MG63 (cell line): Measurements from ENCODE around the gene ATRN. TPM values are rescaled to one million over a fixed set of nuclear protein-coding genes. Genes with fewer than 3 reads are reported as not detected.

Experiments
- DNase-seq: peaks from one replicate; pipeline ENCODE4 v3.0.0-alpha.2; 2020
- H3K27me3 ChIP-seq: fragments of 250-450 bp; sonication (Bioruptor Pico); 2 replicates; pipeline ENCODE4 v1.5.1; 2020; ENCODE audit warnings: mild to moderate bottlenecking, moderate library complexity
- H3K36me3 ChIP-seq: fragments of 250-450 bp; sonication (Bioruptor Pico); 2 replicates; pipeline ENCODE4 v1.5.1; 2020; ENCODE audit warnings: mild to moderate bottlenecking, moderate library complexity
- H3K4me3 ChIP-seq: fragments of 250-450 bp; sonication (Bioruptor Pico); 2 replicates; pipeline ENCODE4 v1.5.1; 2020; ENCODE audit warnings: mild to moderate bottlenecking, moderate library complexity
- H3K9me3 ChIP-seq: fragments of 250-450 bp; sonication (Bioruptor Pico); 2 replicates; pipeline ENCODE4 v1.5.1; 2020; ENCODE audit warnings: mild to moderate bottlenecking, moderate library complexity
- total RNA-seq: library from RNA; depleted of rRNA; stranded (reverse); fragments of >200 nt; shearing (Covaris generic); gene quantifications from 2 replicates; pipeline ENCODE4 v1.2.3, GENCODE V29; 2014; ENCODE audit warnings: low replicate concordance

Gene ATRN
- total RNA-seq, 1 experiment from 2014 or later, result 7.1 TPM

DNA sequence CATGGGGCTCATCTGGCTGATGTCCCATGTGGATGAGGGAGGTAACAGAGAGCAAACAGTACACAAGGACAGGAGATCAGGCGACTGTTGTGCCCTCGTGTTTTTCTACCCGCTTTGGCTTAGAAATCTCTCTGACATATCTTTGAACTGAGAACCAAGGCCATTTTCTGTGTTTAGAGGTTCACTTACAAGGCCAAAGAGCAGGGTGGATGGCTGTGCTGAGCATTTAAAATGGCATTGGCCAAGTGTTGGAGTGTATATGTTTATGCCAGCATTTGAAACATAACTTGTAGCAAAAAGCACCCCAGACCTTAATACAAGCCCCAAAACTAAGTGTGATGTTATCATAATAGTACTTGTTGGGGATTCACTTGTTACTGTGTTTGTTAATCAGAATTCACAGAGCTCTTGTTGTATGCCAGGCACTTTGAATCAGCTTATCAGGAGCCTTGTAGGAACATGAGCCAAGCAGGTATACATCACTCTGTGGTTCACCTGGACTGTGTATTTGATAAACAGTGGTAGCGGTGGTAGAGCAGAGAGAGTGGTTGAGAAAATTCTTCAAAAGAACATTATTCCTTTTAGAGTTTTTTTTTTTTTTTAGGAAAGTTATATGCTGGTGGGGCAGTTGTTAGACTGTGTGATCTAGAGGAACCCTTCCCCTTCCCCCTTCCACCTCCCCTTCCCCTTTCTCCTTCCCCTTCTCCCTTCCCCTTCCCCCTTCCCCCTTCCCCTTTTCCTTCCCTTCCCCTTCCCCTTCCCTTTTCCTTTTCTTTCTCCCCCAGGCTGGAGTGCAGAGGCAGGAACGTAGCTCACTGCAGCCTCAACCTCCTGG, 71.3 kb downstream of the ATRN start:
- DNase-seq, result no peak
- Histone ChIP-seq H3K9me3 (no peaks in the 10 kb centered on the region), H3K27me3 (no peaks in the 10 kb centered on the region), H3K4me3 (no peak overlapping the region), H3K36me3 (no peaks in the 10 kb centered on the region)

DNA sequence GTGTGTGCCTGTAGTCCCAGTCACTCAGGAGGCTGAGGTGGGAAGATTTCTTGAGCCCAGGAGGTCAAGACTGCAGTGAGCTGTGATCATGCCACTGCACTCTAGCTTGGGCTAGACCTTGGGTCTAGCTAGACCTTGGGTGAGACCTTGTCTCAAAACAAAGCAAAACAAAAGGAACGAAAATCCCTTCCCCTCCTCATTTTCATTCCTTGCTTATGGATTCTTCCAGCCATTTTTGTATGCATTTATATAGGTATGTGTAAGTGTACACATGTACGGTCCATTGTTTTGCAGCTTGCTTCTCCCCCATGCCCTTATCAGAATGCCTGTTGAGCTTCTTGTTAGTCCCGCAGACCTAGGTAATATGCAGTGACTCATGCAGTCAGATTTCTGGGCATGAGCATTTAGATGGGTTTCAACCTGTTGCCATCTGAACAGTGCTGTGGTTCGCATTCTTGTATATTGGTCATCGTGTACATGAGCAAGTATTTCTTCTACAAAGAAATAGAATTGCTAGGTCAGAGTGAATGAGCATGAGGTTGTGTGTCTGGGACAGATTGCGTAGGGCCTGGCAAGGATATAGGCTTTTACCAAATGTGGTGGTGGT, 73.2 kb downstream of the ATRN start:
- DNase-seq, result no peak
- Histone ChIP-seq H3K27me3 (no peaks in the 10 kb centered on the region), H3K9me3 (no peaks in the 10 kb centered on the region), H3K36me3 (no peaks in the 10 kb centered on the region), H3K4me3 (no peak overlapping the region)

DNA sequence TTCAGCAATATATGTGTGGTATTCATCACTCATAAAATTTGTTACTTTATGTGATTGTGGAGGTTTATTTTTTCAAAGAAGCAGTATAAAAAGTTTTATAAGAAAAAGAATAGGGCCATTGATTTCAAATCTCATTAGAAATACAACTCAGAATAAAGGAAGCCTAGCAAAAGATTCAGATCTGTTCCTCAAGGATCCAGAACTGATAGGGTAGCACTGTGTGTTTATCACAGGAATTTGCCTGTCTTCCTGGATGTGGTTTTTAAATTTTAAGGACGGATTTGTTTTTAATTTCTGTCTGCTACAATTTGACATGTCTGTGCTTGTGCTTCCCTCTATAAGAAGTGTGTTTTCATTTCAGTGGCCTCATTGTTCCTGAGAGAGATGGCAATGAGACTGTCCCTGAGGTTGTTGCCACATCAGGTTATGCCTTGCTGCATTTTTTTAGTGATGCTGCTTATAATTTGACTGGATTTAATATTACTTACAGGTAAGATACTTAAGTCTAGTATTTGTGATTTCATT, 74.6 kb downstream of the ATRN start:
- Histone ChIP-seq H3K9me3 (no peaks in the 10 kb centered on the region), H3K27me3 (no peaks in the 10 kb centered on the region), H3K4me3 (no peak overlapping the region), H3K36me3 (no peaks in the 10 kb centered on the region)
- no peak for DNase-seq

DNA sequence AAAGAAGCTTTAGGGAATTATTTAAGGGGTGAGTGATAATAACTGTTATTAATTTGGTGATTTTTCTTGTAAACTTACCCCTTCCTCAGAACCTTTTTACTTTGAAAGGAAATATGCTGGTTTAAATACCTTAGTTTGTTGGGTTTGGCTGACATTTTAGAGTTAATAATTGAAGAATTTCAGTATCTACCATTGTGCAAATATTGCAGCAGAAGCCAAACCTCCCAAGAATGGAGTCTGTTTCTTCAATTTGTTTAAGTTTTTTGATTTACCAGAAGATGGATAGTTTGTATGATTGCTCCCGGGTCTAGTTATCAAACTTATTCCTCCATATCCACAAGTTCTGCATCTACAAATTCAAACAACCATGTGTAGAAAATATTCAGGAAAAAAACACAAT, 77.1 kb downstream of the ATRN start:
- DNase-seq, result no peak
- Histone ChIP-seq H3K4me3 (no peak overlapping the region), H3K9me3 (no peaks in the 10 kb centered on the region), H3K36me3 (no peaks in the 10 kb centered on the region), H3K27me3 (no peaks in the 10 kb centered on the region)

DNA sequence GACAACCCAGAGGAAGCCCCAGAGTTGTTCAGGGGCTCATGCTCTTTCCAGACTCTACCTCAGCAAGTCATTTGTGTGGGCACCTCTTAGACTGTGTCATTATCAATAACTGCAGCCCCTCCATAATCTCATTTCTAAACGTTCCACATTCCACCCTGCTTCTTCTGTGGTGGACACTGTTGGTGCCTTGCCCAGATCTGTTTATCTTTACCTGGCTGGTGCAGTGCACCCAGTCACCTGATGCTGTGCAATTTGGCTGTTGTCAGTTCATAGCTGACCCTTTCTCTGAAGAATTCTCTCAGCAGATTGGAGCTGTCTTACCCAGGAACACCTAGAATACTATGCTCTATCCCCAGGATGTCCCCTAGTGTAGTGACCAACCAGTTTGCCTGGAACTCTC, 80.0 kb downstream of the ATRN start:
- no peaks in the 10 kb centered on the region for H3K9me3 ChIP-seq
- H3K4me3 ChIP-seq, result no peak overlapping the region
- H3K36me3 ChIP-seq, result no peaks in the 10 kb centered on the region
- no peaks in the 10 kb centered on the region for H3K27me3 ChIP-seq
- DNase-seq, result no peak

DNA sequence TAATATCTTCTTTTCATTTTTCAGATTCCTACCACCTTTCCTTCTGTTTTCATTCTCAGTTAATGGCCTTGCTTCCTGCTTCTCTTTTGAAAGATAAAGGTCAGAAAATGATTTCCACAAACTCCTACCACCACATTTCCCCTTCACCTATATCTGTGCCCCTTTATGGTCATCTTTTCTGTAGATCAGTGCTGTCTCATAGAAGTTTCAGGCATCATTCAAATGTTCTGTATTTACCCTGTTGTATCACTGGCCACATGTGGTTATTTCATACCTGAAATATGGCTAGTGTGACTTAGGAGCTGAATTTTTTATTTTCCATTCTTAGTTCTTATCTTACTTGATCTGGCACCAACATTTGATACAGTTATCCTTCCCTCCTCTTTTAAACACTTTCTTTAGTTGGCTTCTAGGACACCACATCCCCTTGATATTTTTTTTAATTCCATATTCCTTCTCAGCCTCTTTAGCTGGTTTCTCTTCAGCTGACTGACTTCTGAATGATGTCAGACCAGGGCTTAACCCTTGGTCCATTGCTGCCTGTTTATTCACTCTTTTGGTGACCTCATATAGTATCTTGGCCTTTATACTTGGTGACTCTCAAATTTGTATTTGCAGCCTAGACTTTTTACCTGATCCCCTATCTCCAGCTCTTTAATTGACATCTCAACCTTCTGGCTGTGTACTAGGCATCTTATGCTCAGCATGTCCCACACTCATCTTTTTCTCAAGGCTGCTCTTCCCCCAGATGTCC, 81.0 kb downstream of the ATRN start:
- Histone ChIP-seq H3K36me3 (no peaks in the 10 kb centered on the region), H3K27me3 (no peaks in the 10 kb centered on the region), H3K4me3 (no peak overlapping the region), H3K9me3 (no peaks in the 10 kb centered on the region)
- DNase-seq, result no peak

DNA sequence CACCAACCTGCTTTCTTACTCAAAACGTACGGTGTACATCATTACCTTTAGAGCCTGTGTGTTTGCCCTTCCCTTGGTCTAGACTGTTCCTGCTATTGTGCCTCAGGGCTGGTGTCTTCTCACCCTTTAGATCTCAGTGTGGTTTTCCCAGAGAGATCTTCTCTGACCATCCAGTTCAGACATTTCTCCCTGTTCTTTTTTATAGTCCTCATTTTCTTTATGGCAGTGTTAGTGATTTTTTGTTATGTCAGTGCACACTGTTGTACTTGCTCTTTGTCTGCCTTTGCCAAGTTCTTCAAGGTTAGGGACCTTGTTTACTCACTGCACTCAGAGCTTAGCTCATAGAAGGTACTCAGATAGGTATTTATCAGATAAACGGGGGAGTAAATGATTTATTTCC, 82.8 kb downstream of the ATRN start:
- no peaks in the 10 kb centered on the region for H3K9me3 ChIP-seq
- no peak for DNase-seq
- H3K4me3 ChIP-seq, result no peak overlapping the region
- H3K36me3 ChIP-seq, result no peaks in the 10 kb centered on the region
- no peaks in the 10 kb centered on the region for H3K27me3 ChIP-seq

DNA sequence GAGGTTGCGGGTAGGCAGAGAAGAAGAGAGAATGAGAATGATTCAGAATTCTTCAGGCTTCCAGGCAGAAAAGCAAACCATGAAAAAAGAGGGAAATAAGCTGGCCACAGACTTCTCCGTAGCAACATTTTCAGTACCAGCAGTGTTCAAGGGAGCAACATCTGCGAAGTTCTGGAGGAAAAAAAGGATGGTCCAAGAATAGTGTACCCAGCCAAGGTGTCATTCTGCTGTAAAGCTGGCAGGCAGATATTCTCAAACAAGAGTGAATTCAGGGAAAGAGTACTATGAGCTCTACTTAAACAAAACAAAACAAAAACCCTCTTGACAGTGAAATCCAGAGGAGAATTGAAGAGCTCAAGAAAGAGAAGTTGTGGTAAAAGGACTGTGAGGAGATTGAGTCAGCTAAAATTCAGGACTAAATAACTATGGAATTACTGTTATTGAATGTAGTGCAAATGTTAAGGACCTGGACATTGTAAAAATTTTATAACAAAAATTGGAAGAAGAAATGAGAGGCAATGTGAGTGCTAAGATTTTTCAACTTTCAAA, 86.5 kb downstream of the ATRN start:
- H3K4me3 ChIP-seq, result no peak overlapping the region
- H3K36me3 ChIP-seq, result no peaks in the 10 kb centered on the region
- no peaks in the 10 kb centered on the region for H3K9me3 ChIP-seq
- no peaks in the 10 kb centered on the region for H3K27me3 ChIP-seq
- DNase-seq, result no peak

DNA sequence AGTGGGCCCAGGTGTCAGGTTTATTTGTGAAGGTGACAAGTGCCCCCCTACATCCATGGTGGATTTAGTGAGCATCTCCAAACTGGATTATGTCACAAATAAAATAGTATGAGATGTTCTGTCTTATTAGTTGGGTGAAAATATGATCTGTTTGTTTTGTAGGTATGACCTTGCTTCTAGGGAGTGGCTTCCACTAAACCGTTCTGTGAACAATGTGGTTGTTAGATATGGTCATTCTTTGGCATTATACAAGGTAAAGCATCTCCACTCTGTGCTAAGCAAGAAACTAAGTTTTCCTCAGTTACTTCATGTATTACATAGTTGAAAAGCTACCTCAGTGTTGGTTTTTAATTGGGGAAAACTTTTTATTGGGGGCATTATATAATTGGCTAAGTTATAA, 88.4 kb downstream of the ATRN start:
- H3K4me3 ChIP-seq, result no peak overlapping the region
- H3K27me3 ChIP-seq, result no peaks in the 10 kb centered on the region
- no peaks in the 10 kb centered on the region for H3K9me3 ChIP-seq
- no peaks in the 10 kb centered on the region for H3K36me3 ChIP-seq
- no peak for DNase-seq

DNA sequence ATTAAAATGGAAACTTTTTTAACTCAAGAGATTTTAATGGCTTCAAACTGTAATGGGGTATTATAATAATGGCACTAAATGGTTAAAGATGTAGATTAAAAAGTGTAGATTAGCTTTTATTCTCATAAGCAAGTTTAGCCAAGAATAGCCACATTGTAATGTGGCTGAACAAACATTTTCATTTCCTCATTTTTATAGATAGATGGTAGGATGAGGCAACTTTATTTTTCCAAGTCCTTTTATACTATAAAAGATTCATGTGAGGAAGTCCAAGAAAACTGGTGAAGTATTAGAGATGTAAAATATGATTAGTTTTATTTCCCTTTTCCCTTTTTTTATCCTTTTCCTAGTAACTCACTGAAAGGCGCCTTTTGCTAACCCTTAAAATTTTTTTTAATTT, 88.8 kb downstream of the ATRN start:
- H3K27me3 ChIP-seq, result no peaks in the 10 kb centered on the region
- DNase-seq, result no peak
- H3K9me3 ChIP-seq, result no peaks in the 10 kb centered on the region
- H3K36me3 ChIP-seq, result no peaks in the 10 kb centered on the region
- H3K4me3 ChIP-seq, result no peak overlapping the region

DNA sequence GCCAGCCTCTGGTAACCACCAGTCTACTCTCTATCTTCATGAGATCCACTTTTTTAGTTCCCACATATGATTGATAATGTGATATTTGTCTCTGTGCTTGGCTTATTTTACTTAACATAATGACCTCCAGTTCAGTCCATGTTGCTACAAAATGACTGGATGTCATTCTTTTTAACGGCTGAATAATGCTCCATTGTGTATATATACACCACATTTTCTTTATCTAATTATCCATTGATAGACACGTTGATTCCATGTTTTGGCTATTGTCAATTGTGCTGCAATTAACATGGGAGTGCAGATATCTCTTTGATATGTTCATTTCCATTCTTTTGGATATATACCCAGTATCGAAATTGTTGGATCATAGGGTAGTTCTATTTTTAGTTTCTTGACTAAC, 89.3 kb downstream of the ATRN start:
- Histone ChIP-seq H3K27me3 (no peaks in the 10 kb centered on the region), H3K9me3 (no peaks in the 10 kb centered on the region), H3K36me3 (no peaks in the 10 kb centered on the region), H3K4me3 (no peak overlapping the region)
- no peak for DNase-seq

DNA sequence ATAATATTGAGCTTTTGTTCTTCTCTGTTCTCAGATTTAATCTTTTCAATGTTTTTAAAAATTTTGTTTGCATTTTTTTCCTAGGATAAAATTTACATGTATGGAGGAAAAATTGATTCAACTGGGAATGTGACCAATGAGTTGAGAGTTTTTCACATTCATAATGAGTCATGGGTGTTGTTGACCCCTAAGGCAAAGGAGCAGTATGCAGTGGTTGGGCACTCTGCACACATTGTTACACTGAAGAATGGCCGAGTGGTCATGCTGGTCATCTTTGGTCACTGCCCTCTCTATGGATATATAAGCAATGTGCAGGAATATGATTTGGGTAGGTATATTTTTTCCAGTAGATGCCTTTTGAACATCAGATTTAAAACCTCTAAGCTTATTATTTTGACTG, 89.8 kb downstream of the ATRN start:
- Histone ChIP-seq H3K27me3 (no peaks in the 10 kb centered on the region), H3K9me3 (no peaks in the 10 kb centered on the region), H3K36me3 (no peaks in the 10 kb centered on the region), H3K4me3 (no peak overlapping the region)
- no peak for DNase-seq

DNA sequence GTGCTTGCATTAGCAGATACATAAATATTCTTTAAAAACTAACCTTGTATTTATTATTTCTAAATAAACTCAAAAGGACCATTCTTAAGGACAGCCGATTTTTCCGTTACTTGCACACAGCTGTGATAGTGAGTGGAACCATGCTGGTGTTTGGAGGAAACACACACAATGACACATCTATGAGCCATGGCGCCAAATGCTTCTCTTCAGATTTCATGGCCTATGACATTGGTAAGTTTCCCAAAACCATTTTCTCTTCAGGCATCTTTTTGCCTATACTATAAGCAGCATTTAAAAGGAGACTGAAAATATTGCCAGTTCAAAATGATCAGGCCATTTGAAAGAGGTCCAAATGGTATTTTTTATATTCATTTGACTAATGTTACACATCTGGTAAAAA, 92.3 kb downstream of the ATRN start:
- DNase-seq, result no peak
- Histone ChIP-seq H3K36me3 (no peaks in the 10 kb centered on the region), H3K4me3 (no peak overlapping the region), H3K9me3 (no peaks in the 10 kb centered on the region), H3K27me3 (no peaks in the 10 kb centered on the region)

DNA sequence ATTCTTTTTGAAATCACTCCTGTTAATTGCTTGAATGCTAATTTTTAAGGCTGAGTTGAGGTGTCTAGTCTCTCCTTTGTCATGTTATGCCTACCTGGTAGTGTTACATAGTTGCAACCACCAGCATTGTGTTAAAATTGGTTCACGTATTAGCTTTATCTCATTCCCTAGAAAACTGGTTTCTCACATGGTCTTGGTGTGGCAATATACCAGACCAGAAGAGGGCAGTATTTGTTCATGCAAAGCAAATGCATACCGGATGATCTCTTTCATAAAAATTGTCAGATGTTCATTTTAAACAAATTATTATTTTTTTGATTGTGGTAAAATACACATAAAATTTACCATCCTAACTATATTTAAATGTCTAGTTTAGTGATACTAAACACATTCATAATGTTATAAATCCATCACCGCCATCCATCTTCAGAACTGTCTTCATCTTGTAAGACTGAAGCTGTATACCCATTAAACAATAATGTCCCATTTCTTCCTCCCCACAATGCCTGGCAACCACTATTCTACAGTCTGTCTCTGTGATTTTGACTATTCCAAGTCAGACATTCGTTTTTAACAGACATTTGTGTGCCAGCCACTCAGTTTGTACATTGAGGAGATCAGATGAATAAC, 92.8 kb downstream of the ATRN start:
- DNase-seq, result no peak
- H3K36me3 ChIP-seq, result no peaks in the 10 kb centered on the region
- no peaks in the 10 kb centered on the region for H3K27me3 ChIP-seq
- H3K9me3 ChIP-seq, result no peaks in the 10 kb centered on the region
- H3K4me3 ChIP-seq, result no peak overlapping the region

DNA sequence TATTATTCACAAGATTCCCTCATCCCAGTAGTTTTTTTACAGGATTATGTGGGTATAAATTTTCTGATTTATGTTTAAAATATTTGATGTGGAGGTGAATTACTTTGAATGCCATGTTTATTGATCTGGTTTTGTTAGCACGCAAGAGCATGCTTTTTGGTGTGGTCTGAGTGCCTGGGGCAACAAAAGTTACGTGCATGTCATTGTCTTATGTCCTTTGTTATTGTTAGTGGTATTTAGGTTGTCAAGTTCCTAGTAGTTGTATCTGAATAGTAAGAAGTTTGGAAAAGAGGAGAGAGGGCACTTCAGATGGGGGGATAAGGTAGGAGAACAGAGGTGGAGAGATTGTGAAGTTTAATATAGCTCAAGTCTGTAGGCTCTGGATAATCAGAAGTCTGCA, 95.0 kb downstream of the ATRN start:
- H3K27me3 ChIP-seq, result no peaks in the 10 kb centered on the region
- no peaks in the 10 kb centered on the region for H3K9me3 ChIP-seq
- DNase-seq, result no peak
- no peak overlapping the region for H3K4me3 ChIP-seq
- no peaks in the 10 kb centered on the region for H3K36me3 ChIP-seq

DNA sequence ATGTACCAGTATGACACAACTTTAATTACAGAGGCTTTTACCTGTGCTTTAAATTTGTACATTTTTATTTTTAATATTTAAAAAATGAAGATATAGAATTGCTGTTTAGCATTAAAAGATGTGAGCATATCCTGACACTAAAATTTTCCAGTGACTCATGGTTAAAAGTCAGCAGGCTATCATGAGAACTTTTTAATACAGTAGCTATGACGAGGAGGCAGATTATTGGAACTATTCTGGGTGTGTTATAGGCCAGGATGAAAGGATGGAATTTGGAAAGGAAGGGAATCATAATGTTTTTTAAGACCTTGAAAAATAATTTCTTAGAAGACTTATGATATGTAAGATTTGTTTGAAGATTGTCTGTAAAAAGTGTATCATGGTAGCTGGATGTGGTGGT, 101.3 kb downstream of the ATRN start:
- DNase-seq, result no peak
- H3K36me3 ChIP-seq, result no peaks in the 10 kb centered on the region
- no peaks in the 10 kb centered on the region for H3K9me3 ChIP-seq
- no peaks in the 10 kb centered on the region for H3K27me3 ChIP-seq
- H3K4me3 ChIP-seq, result no peak overlapping the region

DNA sequence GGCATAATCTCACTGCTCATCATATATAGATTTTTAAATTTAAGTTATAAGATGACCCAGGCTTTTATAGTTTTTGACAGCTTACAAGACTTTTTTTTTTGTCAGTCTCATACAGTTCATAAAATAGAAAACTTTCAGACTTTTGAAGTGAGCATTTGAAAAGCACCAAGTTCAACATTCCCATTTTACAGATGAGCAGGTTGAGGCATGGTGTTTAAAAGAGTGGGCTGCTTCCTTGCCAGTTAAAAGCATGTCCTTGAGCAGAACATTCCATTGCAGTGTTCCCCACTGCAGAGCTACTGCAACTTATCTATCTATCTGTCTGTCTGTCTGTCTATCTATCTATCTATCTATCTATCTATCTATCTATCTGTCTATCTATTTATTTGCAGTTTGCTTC, 105.5 kb downstream of the ATRN start:
- H3K36me3 ChIP-seq, result no peaks in the 10 kb centered on the region

More for the DNA sequence above, 105.5 kb downstream of the ATRN start:
- H3K27me3 ChIP-seq, result no peaks in the 10 kb centered on the region
- H3K4me3 ChIP-seq, result no peak overlapping the region
- DNase-seq, result no peak
- H3K9me3 ChIP-seq, result no peaks in the 10 kb centered on the region
